Measurements from ENCODE around the gene CFLAR. TPM values are rescaled to one million over a fixed set of nuclear protein-coding genes. Genes with fewer than 3 reads are reported as not detected.

The CFLAR gene
- total RNA-seq, 4 donors from 2014 or later = 239 to 412 (median 326) TPM

DNA sequence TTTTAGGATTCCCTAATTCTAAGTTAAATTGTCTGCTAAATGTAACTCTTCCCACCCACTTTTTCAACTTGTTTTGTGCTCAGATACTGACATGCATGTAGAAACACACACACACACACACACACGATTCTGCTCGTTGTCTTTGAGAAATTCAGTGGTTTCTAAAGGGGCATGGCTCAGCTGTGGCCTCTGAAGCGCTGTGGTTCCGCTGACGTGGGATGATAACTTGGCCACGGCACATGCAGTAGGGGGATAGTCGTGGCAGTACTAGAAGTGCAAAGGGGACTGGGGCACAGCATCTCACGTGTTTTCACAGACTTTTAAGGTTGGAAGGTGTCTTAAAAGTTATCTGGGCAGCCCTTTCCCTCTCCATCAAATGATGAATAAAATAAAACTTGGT lies 85.4 kb downstream of the CFLAR start:
- TF ChIP-seq CTCF (IDR thresholded peaks at IDR 0.05; ENCODE audit: low read depth) = no peak

DNA sequence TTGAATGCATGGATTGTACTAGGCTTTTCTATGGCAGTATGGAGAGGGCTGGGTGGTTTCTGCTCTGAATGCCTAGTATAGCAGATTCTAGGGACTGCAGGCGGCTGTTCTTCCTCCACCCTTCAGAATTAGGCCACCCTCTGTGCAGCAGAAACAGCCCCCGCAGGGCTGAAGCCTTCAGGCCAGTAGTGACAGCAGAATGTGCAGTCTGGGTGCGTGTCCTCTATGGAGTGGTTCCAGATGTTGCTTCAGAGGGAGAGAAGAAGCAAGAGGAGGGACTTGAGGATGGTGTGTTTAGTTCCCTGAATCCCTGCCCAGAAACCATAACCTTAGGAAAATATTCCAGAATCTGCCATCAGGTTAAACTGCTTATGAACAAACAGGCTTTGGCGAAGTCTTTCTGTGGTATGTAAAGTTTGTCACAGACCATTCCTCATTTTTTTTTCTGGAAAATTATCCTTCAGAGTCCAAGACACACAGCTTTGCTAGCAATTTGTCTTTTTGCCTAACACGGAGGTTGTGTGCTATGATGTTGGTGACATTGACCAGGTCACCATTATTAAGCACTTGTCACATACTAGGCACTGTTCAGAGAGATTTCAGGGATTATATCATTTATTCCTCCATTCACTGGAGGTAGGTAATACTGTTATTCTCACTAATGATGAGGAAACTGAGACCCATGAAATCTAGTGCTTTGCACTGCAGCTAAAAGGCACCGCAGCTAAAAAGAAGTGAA lies 88.1 kb downstream of the CFLAR start:
- TF ChIP-seq CTCF (IDR thresholded peaks at IDR 0.05; ENCODE audit: low read depth) = no peak

- no peak for TF ChIP-seq CTCF (IDR thresholded peaks at IDR 0.05; ENCODE audit: low read depth)
Measured at GRCh38 chr2:201204655-201205514, 88.9 kb downstream of the CFLAR start.

DNA sequence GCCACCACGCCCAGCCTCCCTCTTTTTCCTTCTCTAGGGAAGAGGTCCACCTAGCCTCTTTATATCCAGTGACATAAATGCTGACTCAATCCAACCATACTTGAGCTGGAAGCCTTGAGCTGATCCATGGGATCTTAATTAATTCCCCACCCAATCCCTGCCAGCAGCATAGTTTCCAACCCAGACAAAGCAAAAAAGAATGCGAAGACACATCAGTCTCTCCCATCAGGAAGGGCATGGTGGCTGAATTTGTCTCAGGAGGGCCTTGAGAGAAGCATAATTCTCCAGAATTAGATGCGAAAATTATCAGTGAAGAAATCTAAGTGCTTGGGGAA lies 89.5 kb downstream of the CFLAR start:
- TF ChIP-seq CTCF (IDR thresholded peaks at IDR 0.05; ENCODE audit: low read depth) = no peak

GRCh38 chr2:201208563-201209252 lies 92.7 kb downstream of the CFLAR start:
- TF ChIP-seq CTCF (IDR thresholded peaks at IDR 0.05; ENCODE audit: low read depth) = no peak

GRCh38 chr2:201215963-201216362 lies 100.0 kb downstream of the CFLAR start:
- TF ChIP-seq CTCF (IDR thresholded peaks at IDR 0.05; ENCODE audit: low read depth) = no peak

DNA sequence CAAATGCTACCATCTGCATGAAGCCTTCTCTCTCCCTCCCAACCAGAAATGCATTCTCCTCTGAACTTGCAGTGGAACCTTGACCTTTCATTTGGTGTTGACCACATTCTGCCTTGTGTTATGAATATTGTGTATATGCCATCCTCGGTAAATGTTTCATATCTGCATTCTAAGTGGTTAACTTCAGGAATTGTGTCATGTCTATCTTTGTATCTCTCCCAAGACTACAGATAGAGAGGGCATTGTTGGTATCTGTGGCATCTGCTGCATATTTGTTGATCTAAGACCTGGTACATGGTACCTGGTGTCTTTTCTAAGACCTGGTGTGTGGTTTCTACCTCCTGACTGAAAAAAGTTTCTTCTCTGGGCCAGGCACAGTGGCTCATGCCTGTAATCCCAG lies 101.0 kb downstream of the CFLAR start:
- TF ChIP-seq CTCF (IDR thresholded peaks at IDR 0.05; ENCODE audit: low read depth) = no peak
